D721Med (cell line): ENCODE measurements around the gene ADARB2.

Experiments used
- DNase-seq: peaks from one replicate; pipeline ENCODE4 v3.0.0; 2011; ENCODE audit warnings: low spot score; ENCODE audit not compliant: insufficient read length
- FAIRE-seq: peaks from 2 replicates; lab custom pipeline; 2011; peaks lifted over from hg19 to GRCh38; lab: Jason Lieb, UNC
- CTCF ChIP-seq: IDR thresholded peaks from 2 replicates; pipeline ENCODE4 v1.5.1; 2012; ENCODE audit warnings: mild to moderate bottlenecking, control low read depth; ENCODE audit not compliant: insufficient read depth; ENCODE audit errors: missing control alignments

Gene ADARB2

DNA sequence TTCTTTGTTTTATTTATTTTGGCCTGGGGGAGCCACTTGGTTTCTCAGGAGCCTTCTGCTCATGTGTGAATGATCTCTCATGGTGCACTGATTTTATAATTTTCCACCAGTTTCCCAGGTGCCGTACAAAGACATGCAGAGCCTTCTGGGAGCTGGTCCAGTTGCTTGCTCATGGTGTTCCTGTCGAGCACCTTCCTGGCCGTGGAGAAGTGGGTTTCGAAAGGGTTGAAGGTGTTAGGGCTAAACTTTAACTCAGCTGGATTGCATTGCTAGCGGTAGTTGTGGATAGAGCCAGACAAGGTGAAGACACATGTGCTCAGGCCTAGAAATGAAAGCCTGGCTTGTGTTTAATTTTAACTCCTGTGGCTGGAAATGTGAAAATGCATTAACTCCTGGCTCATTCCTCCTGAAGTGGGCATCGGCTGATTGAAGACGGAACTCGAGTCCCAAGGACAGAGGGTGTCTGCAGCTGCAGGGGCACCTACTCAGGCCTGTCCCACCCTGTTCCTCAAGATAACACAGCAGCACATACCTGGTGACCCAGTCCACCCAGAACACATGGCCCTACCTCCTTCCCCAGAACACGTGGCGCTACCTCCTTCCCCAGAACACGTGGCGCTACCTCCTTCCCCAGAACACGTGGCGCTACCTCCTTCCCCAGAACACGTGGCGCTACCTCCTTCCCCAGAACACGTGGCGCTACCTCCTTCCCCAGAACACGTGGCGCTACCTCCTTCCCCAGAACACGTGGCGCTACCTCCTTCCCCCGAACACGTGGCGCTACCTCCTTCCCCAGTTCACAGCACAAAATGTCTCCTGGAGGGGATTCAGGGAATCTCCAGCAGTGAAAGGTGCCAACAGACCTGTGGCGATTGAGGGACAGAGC, 547.9 kb downstream of the ADARB2 start:
- FAIRE-seq (no peak), DNase-seq (no peak)
- TF ChIP-seq CTCF: no peak

- no peak for DNase-seq
- FAIRE-seq: no peak
- TF ChIP-seq CTCF: no peak
These were observed 548.7 kb downstream of the ADARB2 start for GRCh38 chr10:1188558-1189135.

- FAIRE-seq: no peak
- TF ChIP-seq CTCF: no peak
- DNase-seq: no peak
These were observed 549.3 kb downstream of the ADARB2 start for GRCh38 chr10:1187855-1188557.

DNA sequence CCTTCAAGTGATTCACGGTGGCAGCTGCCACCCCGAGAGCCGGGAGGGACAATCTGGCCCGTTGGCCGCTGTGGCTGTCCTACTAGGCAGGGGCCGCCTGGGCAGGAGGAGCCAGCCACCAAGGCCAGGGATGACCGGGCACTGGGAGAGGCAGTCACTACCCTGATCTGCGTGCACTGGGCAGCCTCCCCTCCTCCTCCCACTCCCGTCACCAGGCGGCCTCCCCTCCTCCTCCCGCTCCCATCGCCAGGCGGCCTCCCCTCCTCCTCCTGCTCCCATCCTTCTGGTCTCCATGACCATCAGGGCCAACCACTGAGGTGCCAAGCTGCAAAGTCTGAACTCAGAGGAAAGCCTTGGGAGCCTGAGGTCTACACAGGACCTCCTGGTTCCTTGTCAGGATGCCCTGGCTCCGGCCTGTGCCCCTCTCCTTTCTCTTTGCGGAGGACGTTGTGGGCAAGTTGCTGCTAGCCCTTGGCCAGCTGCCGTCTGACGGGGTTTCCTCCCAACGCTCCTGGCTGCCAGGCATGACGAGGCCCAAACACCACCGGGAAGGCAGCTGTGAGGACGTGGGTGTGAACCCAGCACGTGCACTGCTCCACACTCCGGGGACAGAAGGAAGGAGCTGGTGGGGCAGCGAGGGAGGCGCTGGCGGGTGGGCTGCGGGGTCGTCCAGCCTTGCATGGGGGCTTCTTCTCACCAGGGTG, 550.0 kb downstream of the ADARB2 start:
- no peak for FAIRE-seq
- no peak for DNase-seq

GRCh38 chr10:1186683-1186990, 550.7 kb downstream of the ADARB2 start:
- DNase-seq (no peak), FAIRE-seq (no peak)
- no peak for TF ChIP-seq CTCF

More for the DNA sequence above, 550.0 kb downstream of the ADARB2 start:
- TF ChIP-seq CTCF: no peak

GRCh38 chr10:1185911-1186682, 551.2 kb downstream of the ADARB2 start:
- TF ChIP-seq CTCF: no peak
- DNase-seq (no peak), FAIRE-seq (no peak)
